Measurements from ENCODE around the gene PLCB3.
A peak's percentile ranks its signal among the peaks of the same experiment; 100 is the strongest.

PLCB3 gene

DNA sequence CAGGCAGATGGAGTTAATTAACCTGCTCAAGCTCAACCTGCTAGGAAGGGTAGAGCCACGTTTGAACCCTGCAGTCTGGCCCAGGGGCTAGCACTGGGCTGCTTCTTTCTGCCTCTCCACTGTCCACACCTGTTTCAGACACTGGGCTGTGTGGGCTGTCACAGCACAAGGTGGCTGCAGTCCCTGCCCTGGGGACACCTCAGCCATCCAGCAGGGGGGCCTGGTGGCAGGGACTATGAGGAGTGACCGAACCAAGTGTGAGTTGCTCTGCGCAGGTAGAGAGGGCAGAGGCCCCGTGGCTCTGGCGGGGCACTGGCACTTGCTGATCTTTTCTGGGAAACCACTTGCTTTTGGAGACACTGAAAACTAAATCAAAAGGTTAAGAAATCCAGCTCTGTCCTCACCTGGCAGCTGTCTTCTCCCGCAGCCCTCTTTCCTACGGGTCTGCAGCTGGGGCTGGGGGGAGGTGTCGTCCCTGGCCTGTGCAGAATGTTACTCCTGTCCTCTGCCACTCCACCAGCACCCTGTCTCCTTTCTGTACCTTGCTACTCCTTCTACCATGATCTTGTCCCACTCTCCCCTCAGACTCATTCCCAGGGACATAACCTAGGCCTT, 27.4 kb downstream of the PLCB3 start:
- TF ChIP-seq, protein P1, sequence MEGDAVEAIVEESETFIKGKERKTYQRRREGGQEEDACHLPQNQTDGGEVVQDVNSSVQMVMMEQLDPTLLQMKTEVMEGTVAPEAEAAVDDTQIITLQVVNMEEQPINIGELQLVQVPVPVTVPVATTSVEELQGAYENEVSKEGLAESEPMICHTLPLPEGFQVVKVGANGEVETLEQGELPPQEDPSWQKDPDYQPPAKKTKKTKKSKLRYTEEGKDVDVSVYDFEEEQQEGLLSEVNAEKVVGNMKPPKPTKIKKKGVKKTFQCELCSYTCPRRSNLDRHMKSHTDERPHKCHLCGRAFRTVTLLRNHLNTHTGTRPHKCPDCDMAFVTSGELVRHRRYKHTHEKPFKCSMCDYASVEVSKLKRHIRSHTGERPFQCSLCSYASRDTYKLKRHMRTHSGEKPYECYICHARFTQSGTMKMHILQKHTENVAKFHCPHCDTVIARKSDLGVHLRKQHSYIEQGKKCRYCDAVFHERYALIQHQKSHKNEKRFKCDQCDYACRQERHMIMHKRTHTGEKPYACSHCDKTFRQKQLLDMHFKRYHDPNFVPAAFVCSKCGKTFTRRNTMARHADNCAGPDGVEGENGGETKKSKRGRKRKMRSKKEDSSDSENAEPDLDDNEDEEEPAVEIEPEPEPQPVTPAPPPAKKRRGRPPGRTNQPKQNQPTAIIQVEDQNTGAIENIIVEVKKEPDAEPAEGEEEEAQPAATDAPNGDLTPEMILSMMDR (IDR thresholded peaks at IDR 0.05; ENCODE audit: borderline replicate concordance, control extremely low read depth, extremely low read depth, insufficient read depth, missing control alignments) = no peak
- in situ Hi-C loops (cut with MboI; ENCODE audit: low sequenced_read_pairs, unreplicated experiment) = loop anchor here (25.0 kb wide), 1 partner anchor 291 kb away; the partner anchor contains the start of gene OTUB1
- DNase-seq (ENCODE audit: low spot score) = no peak

DNA sequence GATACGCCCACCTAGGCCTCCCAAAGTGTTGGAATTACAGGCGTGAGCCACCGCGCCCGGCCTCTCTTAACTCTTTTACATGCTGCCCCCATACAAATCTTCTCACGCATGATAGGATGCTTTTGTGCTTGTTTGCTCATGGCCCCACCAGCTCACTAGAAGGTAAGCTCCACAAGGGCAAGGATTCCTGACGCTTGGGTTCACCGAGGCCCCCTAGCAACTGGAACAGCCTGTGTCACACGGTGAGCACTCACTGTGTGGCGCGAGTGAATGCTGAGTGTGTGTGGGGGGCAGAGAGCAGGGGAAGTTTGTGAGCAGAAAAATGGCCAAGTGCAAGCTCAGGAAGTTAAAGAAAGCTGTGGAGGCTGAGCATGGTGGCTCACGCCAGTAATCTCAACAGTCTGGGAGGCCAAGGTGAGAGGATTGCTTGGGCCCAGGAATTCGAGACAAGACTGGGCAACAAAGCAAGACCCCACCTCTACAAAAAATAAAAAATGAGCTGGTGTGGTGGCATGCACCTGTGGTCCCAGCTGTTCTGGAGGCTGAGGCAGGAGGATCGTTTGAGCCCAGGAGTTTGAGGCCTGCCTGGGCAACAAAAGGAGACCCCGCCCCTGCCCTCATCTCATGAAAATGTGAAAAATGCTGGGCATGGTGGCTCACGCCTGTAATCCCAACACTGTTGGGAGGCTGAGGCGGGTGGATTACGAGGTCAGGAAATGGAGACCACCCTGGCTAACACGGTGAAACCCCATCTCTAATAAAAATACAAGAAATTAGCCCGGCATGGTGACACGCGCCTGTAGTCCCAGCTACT, 30.8 kb downstream of the PLCB3 start:
- in situ Hi-C loops (cut with MboI; ENCODE audit: low sequenced_read_pairs, unreplicated experiment) = loop anchor here (25.0 kb wide), 1 partner anchor 295 kb away; the partner anchor contains the start of gene OTUB1
- no peak for DNase-seq (ENCODE audit: low spot score)
- TF ChIP-seq, protein P1 (IDR thresholded peaks at IDR 0.05; ENCODE audit: borderline replicate concordance, control extremely low read depth, extremely low read depth, insufficient read depth, missing control alignments) = no peak

DNA sequence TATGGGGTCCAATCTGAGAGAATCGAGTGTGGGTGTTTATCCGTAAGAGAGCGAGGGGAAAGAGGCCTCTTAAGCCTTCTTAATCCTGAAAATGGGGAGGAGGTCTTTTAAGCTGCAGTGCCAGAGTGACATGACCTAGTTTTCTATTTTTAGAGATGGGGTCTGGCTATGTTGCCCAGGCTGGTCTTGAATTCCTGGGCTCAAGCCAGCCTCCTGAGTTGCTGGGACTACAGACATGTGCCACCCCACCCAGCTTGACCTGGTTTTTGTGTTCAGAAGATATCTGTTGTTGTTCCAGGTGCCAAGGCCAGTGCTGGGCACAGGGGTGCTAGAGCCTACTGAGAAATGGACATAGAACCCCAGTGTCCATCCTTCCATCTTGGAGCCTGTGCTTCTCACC, 31.8 kb downstream of the PLCB3 start:
- TF ChIP-seq, protein P1 (IDR thresholded peaks at IDR 0.05; ENCODE audit: borderline replicate concordance, control extremely low read depth, extremely low read depth, insufficient read depth, missing control alignments) = no peak
- in situ Hi-C loops (cut with MboI; ENCODE audit: low sequenced_read_pairs, unreplicated experiment) = loop anchor here (25.0 kb wide), 1 partner anchor 296 kb away; the partner anchor contains the start of gene OTUB1

DNA sequence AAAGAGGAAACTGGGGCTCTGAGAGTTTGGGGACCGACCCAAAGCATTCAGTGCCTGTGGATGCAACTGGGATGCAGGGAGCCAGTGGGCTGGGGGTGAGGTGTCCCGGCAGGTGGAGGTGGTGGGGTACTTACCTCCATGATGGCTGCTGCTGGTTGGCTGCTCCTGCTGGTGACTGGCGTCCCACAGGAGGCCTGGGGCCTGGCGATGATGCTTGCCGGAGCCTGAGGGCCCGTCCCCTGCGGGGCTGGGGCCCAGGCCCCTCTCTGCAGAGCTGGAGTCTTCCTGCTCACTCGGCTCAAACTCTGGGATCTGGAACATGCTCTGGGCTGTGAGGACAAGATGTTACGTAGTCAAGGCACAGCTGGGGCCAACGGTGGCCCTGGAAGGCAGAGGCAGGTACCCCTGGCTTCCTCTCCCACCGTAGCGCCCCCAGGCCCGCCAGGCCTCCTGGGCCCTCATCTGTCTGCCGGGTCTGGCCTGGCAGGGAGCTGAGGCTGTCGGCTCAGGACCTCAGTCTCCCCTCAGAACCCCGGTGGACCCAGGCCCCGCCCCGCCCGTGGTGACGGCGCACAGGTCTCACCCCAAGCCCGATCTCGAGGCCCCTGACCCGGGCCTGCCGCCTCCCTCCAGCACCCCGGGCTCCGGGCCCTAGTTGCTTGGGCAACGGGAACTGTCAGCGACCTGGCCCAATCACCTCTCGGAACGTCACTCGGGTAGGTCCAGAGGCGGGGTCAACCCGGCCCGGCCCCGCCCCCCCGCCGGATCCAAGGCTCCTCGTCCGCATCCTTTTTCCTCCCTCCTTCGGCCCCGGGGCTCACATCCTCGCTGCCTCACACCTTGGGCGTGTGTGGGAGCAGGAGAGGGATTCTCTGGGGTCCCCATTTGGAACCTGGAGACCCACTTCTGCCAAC, 33.0 kb downstream of the PLCB3 start, which contains the start of gene BAD:
Gene BAD (minus strand): TSS at position 618 of the 914 bp plus-strand sequence. CDS start 297 bp downstream, at position 321.
- in situ Hi-C loops (cut with MboI; ENCODE audit: low sequenced_read_pairs, unreplicated experiment) = loop anchor here (25.0 kb wide), 1 partner anchor 297 kb away; the partner anchor contains the start of gene OTUB1
- DNase-seq (ENCODE audit: low spot score) = peak; percentile 99
- TF ChIP-seq, protein P1 (IDR thresholded peaks at IDR 0.05; ENCODE audit: borderline replicate concordance, control extremely low read depth, extremely low read depth, insufficient read depth, missing control alignments) = no peak

More for the DNA sequence above, 31.8 kb downstream of the PLCB3 start:
- no peak for DNase-seq (ENCODE audit: low spot score)

DNA sequence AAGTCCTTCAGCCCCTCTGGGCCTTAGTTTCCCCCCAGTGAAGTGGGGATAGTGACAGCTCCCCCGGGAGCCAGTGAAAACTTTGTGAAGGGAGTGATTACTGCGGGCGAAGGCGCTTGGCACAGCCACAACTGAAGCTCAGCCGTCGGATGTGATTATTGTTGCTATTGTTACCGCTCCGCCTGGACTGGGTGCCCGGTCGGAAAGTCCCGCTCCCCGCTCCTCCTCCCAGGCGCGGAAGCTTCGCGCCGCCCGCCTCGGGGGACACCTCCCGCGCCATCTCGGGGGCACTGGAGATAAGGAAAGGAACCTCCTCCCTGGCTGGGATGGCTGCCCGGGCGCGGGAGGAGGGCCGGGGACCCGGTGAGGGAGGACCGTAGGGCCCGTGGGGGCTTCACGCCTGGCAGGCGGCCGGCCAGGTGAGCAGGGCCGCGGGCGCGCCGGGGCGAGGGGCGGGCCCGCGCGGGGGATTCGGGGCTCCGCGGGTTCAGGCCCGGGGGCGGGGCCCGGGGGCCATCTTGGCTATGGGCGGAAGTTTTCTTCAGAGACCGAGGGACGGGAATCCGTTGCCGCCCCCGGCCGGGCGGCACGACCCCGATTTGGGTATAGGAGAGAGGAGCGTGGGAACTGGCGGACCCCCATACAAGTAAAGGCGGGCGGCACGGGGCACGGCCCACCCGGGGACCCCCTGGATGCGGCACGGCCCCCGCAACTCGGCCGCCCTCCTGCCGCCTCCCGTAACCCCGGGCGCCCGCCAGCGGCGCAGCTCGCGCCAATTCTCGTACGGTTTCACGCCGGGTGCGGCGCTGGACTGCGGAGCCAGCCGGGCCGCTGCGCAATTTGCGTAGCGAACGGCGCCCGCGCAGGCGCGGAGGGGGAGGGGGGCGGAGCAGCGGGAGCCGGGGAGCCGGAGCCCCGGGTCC, 33.9 kb downstream of the PLCB3 start, which contains the start of gene GPR137:
Gene GPR137 (plus strand): TSS at position 887 of the 923 bp plus-strand sequence. CDS start 677 bp downstream, outside the sequence.
- in situ Hi-C loops (cut with MboI; ENCODE audit: low sequenced_read_pairs, unreplicated experiment) = loop anchor here (25.0 kb wide), 1 partner anchor 298 kb away; the partner anchor contains the start of gene OTUB1
- peak; percentile 95 for DNase-seq (ENCODE audit: low spot score)
- TF ChIP-seq, protein P1 (IDR thresholded peaks at IDR 0.05; ENCODE audit: borderline replicate concordance, control extremely low read depth, extremely low read depth, insufficient read depth, missing control alignments) = no peak

All from GM13976 (cell line).